ENCODE results near the gene ARHGAP6.

Gene ARHGAP6

GRCh38 chrX:11319806-11320520, 345.8 kb downstream of the ARHGAP6 start:
- Mint-ChIP-seq H3K4me1 (ENCODE audit: low read depth) (no peaks in the 10 kb centered on the region), H3K27ac (no peak overlapping the region), H3K36me3 (no peaks in the 10 kb centered on the region), H3K27me3 (no peaks in the 10 kb centered on the region), H3K9me3 (ENCODE audit: low read depth) (no peaks in the 10 kb centered on the region), H3K4me3 (no peak overlapping the region)

GRCh38 chrX:11311706-11312105, 354.0 kb downstream of the ARHGAP6 start:
- Mint-ChIP-seq H3K4me3 (no peak overlapping the region), H3K27ac (no peak overlapping the region), H3K9me3 (ENCODE audit: low read depth) (no peaks in the 10 kb centered on the region), H3K36me3 (no peaks in the 10 kb centered on the region), H3K27me3 (no peaks in the 10 kb centered on the region), H3K4me1 (ENCODE audit: low read depth) (no peaks in the 10 kb centered on the region)

DNA sequence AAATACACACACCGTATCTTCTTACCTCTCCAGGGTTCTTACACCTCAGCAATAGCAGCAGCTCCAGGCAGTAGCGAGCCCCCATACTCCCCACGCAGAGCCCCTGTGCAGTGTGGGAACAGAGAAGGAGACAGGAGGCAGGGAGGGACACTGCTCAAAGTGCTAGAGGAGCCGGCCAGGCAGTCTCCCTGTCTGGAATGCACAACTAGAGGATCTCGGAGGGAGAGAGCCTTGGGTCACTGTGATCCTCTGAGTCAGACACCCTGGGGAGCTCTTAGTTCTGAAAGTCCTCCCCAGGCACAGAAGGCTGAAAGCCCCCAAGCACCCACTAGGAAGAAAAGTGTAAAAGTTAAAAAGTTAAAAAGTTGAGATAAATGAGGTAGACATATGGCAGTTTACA, 356.5 kb downstream of the ARHGAP6 start:
- no peaks in the 10 kb centered on the region for H3K27me3 Mint-ChIP-seq
- no peaks in the 10 kb centered on the region for H3K9me3 Mint-ChIP-seq (ENCODE audit: low read depth)
- no peaks in the 10 kb centered on the region for H3K4me1 Mint-ChIP-seq (ENCODE audit: low read depth)
- H3K27ac Mint-ChIP-seq, result no peak overlapping the region
- no peaks in the 10 kb centered on the region for H3K36me3 Mint-ChIP-seq
- H3K4me3 Mint-ChIP-seq, result no peak overlapping the region

GRCh38 chrX:11305641-11306040, 360.1 kb downstream of the ARHGAP6 start:
- Mint-ChIP-seq H3K4me3 (no peak overlapping the region), H3K36me3 (no peaks in the 10 kb centered on the region), H3K9me3 (ENCODE audit: low read depth) (no peaks in the 10 kb centered on the region), H3K27me3 (no peaks in the 10 kb centered on the region), H3K4me1 (ENCODE audit: low read depth) (no peaks in the 10 kb centered on the region), H3K27ac (no peak overlapping the region)

DNA sequence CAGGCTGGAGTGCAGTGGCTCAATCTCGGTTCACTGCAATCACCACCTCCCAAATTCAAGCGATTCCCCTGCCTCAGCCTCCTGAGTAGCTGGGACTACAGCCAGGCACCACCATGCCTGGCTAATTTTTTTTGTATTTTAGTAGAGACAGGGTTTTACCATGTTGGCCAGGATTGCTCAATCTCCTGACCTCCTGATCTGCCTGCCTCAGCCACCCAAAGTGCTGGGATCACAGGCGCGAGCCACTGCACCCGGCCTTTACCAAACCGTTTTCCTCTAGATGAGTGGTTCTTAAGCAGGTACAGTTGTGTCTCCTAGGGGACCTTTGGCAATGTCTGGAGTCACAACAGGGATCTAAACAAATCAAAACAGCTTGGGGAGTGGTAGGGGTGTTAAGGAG, 360.9 kb downstream of the ARHGAP6 start:
- Mint-ChIP-seq H3K9me3 (ENCODE audit: low read depth) (no peaks in the 10 kb centered on the region), H3K27ac (no peak overlapping the region), H3K4me1 (ENCODE audit: low read depth) (no peaks in the 10 kb centered on the region), H3K36me3 (no peaks in the 10 kb centered on the region), H3K27me3 (no peaks in the 10 kb centered on the region), H3K4me3 (no peak overlapping the region)

- Mint-ChIP-seq H3K4me1 (ENCODE audit: low read depth) (no peaks in the 10 kb centered on the region), H3K36me3 (no peaks in the 10 kb centered on the region), H3K27me3 (peaks cover 2% of the 10 kb centered on the region), H3K4me3 (no peak overlapping the region), H3K9me3 (ENCODE audit: low read depth) (no peaks in the 10 kb centered on the region), H3K27ac (no peak overlapping the region)
Measured at GRCh38 chrX:11298600-11298999, 367.1 kb downstream of the ARHGAP6 start.

GRCh38 chrX:11296051-11296450, 369.7 kb downstream of the ARHGAP6 start:
- H3K9me3 Mint-ChIP-seq (ENCODE audit: low read depth), result no peaks in the 10 kb centered on the region
- H3K36me3 Mint-ChIP-seq, result no peaks in the 10 kb centered on the region
- no peak overlapping the region for H3K27ac Mint-ChIP-seq
- no peak overlapping the region for H3K4me3 Mint-ChIP-seq
- no peaks in the 10 kb centered on the region for H3K4me1 Mint-ChIP-seq (ENCODE audit: low read depth)
- H3K27me3 Mint-ChIP-seq, result peaks cover 2% of the 10 kb centered on the region

DNA sequence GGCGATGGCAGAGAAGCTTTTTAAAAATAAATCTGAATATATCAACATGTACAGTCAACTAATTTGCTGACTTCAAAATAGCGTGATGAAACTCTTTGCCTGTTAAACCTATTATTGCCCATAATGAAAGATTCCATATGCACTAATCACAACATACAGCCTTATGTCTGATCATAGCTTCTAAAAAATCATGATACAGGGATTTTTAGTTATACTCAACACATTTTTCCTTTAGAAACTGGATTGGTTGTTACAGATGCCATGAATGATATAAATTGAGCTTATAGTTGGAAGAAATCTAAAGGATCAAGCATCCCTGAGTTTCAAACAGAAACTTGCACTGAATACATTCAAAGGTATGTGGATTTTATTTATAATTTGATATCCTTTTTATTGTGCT, 372.6 kb downstream of the ARHGAP6 start, which contains the start of gene AMELX:
TSS of gene AMELX (plus strand) at position 301 of the 400 bp plus-strand sequence. CDS start 1,376 bp downstream, outside the sequence.
- Mint-ChIP-seq H3K36me3 (no peaks in the 10 kb centered on the region), H3K27me3 (no peaks in the 10 kb centered on the region), H3K4me3 (no peak within 1 kb of the TSS), H3K9me3 (ENCODE audit: low read depth) (no peaks in the 10 kb centered on the region), H3K27ac (no peak within 1 kb of the TSS), H3K4me1 (ENCODE audit: low read depth) (no peaks in the 10 kb centered on the region)

GRCh38 chrX:11290416-11291102, 375.2 kb downstream of the ARHGAP6 start:
- Mint-ChIP-seq H3K9me3 (ENCODE audit: low read depth) (no peaks in the 10 kb centered on the region), H3K4me3 (no peak overlapping the region), H3K36me3 (no peaks in the 10 kb centered on the region), H3K27ac (no peak overlapping the region), H3K27me3 (no peaks in the 10 kb centered on the region), H3K4me1 (ENCODE audit: low read depth) (no peaks in the 10 kb centered on the region)

DNA sequence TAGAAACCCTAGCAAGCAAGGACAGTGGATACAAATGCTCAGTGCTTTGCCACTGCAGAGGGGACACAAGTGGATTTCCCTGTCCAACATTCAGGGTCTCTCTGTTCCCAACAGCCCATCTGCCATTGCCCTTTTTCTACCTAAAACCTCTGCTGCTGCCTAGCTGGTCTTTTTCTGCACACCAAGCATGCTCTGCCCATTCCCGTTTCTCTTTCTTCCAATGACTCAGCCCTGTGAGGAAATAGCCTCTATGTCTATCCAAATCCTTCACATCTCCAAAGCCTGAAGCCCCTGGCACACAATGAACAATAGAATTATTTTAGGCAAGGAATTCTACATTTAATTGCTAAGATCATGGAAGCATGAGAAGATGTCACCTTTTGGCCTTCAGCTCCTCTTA, 378.2 kb downstream of the ARHGAP6 start:
- Mint-ChIP-seq H3K9me3 (ENCODE audit: low read depth) (no peaks in the 10 kb centered on the region), H3K36me3 (no peaks in the 10 kb centered on the region), H3K27me3 (no peaks in the 10 kb centered on the region), H3K4me1 (ENCODE audit: low read depth) (no peaks in the 10 kb centered on the region), H3K4me3 (no peak overlapping the region), H3K27ac (no peak overlapping the region)

- H3K36me3 Mint-ChIP-seq, result no peaks in the 10 kb centered on the region
- no peaks in the 10 kb centered on the region for H3K27me3 Mint-ChIP-seq
- H3K4me3 Mint-ChIP-seq, result no peak overlapping the region
- no peak overlapping the region for H3K27ac Mint-ChIP-seq
- H3K9me3 Mint-ChIP-seq (ENCODE audit: low read depth), result no peaks in the 10 kb centered on the region
- no peaks in the 10 kb centered on the region for H3K4me1 Mint-ChIP-seq (ENCODE audit: low read depth)
Measured at GRCh38 chrX:11285651-11286050, 380.1 kb downstream of the ARHGAP6 start.

GRCh38 chrX:11282043-11282442, 383.7 kb downstream of the ARHGAP6 start:
- Mint-ChIP-seq H3K27ac (no peak overlapping the region), H3K36me3 (no peaks in the 10 kb centered on the region), H3K27me3 (no peaks in the 10 kb centered on the region), H3K4me1 (ENCODE audit: low read depth) (no peaks in the 10 kb centered on the region), H3K9me3 (ENCODE audit: low read depth) (no peaks in the 10 kb centered on the region), H3K4me3 (no peak overlapping the region)

DNA sequence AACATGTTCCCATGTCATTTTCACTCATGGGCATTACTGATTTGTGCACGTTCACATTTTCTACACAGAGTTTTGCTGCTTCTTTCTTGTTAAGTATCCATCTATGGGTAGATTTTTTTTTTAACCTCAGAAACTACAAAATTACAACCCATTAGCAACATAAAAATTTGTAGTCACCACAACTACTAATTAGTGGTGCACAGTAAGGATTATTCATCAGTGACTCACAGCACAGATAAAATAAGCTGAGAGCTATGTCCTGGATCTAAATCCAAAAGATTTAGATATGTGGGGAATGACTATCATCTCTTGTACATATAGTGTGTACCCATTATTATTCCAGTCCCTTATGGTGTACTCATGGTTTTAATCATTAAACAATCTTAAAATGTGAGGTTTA, 392.2 kb downstream of the ARHGAP6 start:
- no peaks in the 10 kb centered on the region for H3K9me3 Mint-ChIP-seq (ENCODE audit: low read depth)
- H3K4me1 Mint-ChIP-seq (ENCODE audit: low read depth), result no peaks in the 10 kb centered on the region
- H3K27me3 Mint-ChIP-seq, result no peaks in the 10 kb centered on the region
- H3K36me3 Mint-ChIP-seq, result no peaks in the 10 kb centered on the region
- H3K4me3 Mint-ChIP-seq, result no peak overlapping the region
- H3K27ac Mint-ChIP-seq, result no peak overlapping the region

- H3K36me3 Mint-ChIP-seq, result no peaks in the 10 kb centered on the region
- no peak overlapping the region for H3K27ac Mint-ChIP-seq
- no peaks in the 10 kb centered on the region for H3K9me3 Mint-ChIP-seq (ENCODE audit: low read depth)
- H3K4me1 Mint-ChIP-seq (ENCODE audit: low read depth), result no peaks in the 10 kb centered on the region
- H3K27me3 Mint-ChIP-seq, result no peaks in the 10 kb centered on the region
- H3K4me3 Mint-ChIP-seq, result no peak overlapping the region
Measured at GRCh38 chrX:11272863-11273262, 392.9 kb downstream of the ARHGAP6 start.

GRCh38 chrX:11272290-11272689, 393.4 kb downstream of the ARHGAP6 start:
- Mint-ChIP-seq H3K4me1 (ENCODE audit: low read depth) (no peaks in the 10 kb centered on the region), H3K4me3 (no peak overlapping the region), H3K27me3 (no peaks in the 10 kb centered on the region), H3K36me3 (no peaks in the 10 kb centered on the region), H3K9me3 (ENCODE audit: low read depth) (no peaks in the 10 kb centered on the region), H3K27ac (no peak overlapping the region)

- Mint-ChIP-seq H3K36me3 (no peaks in the 10 kb centered on the region), H3K27me3 (no peaks in the 10 kb centered on the region), H3K9me3 (ENCODE audit: low read depth) (no peaks in the 10 kb centered on the region), H3K27ac (no peak overlapping the region), H3K4me3 (no peak overlapping the region), H3K4me1 (ENCODE audit: low read depth) (no peaks in the 10 kb centered on the region)
Measured at GRCh38 chrX:11269996-11270395, 395.7 kb downstream of the ARHGAP6 start.

All from activated naive CD8-positive, alpha-beta T cell (primary cell).